ENCODE measurements around the gene VSIG1.

- TF ChIP-seq EZH2 (optimal IDR thresholded peaks at IDR 0.05; ENCODE audit: low read depth, low read length) (no peak), CTCF (IDR thresholded peaks at IDR 0.05; ENCODE audit: low read length) (no peak), EZH2phosphoT487 (IDR thresholded peaks at IDR 0.05; ENCODE audit: low read length) (no peak)
Measured at GRCh38 chrX:108029928-108030711, 14.7 kb upstream of the VSIG1 start.
